PC-9 (cell line): Measurements from ENCODE around the gene MRPL48.

Experiments used
- EZH2 ChIP-seq: fragments of 200-600 bp; sonication (generic); IDR thresholded peaks from 2 replicates; pipeline ENCODE4 v1.8.0; 2017; ENCODE audit warnings: antibody characterized with exemption, low read depth
- TF ChIP-seq, protein P1 (sequence below): fragments of 200-600 bp; sonication (generic); conservative IDR thresholded peaks from 2 replicates; pipeline ENCODE4 v1.6.1; 2017; ENCODE audit warnings: mixed run types, antibody characterized with exemption, mild to moderate bottlenecking, moderate library complexity

GRCh38 chr11:73800276-73800806, 12.7 kb downstream of the MRPL48 start:
- TF ChIP-seq, protein P1, sequence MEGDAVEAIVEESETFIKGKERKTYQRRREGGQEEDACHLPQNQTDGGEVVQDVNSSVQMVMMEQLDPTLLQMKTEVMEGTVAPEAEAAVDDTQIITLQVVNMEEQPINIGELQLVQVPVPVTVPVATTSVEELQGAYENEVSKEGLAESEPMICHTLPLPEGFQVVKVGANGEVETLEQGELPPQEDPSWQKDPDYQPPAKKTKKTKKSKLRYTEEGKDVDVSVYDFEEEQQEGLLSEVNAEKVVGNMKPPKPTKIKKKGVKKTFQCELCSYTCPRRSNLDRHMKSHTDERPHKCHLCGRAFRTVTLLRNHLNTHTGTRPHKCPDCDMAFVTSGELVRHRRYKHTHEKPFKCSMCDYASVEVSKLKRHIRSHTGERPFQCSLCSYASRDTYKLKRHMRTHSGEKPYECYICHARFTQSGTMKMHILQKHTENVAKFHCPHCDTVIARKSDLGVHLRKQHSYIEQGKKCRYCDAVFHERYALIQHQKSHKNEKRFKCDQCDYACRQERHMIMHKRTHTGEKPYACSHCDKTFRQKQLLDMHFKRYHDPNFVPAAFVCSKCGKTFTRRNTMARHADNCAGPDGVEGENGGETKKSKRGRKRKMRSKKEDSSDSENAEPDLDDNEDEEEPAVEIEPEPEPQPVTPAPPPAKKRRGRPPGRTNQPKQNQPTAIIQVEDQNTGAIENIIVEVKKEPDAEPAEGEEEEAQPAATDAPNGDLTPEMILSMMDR: no peak
- no peak for TF ChIP-seq EZH2
